Measurements from ENCODE around the gene ARHGEF7. TPM values are rescaled to one million over a fixed set of nuclear protein-coding genes. Genes with fewer than 3 reads are reported as not detected.

The ARHGEF7 gene
- total RNA-seq, 4 donors from 2014 or later, result 42.8 to 125 (median 61.1) TPM

DNA sequence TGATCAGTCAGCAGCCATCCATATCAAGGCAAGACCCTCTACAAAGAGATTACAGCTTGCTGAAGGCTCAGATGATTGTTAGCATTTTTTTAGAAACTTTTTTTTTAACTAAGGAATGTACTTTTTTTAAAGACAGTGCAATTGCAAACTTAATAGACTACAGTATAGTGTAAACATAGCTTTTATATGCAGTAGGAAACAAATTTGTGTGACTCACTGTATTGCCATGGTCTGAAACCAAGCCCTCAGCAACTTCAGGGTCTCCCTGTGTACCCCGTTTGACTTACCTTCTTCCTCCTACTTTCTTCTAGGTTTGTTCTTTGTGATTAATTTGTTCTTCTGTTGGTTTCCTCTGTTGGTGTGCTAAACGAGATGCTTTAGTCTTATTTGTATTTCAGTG is 112.3 kb downstream of the ARHGEF7 start:
- no peak for DNase-seq (ENCODE audit: low spot score in 2 of 2)
- intact Hi-C loops (cut with DNase I; ENCODE audit: low total_unique reads), result loop anchor here (5.0 kb wide), 1 partner anchor 305 kb away; no protein-coding TSS in a partner anchor
- WGBS, 2 donors, result 78 to 83% methylated on average over 2 of the region's 2 CpGs
- H3K4me3 ChIP-seq (ENCODE audit: low read depth, poor library complexity, severe bottlenecking), result no peak overlapping the region
- TF ChIP-seq, protein P1, sequence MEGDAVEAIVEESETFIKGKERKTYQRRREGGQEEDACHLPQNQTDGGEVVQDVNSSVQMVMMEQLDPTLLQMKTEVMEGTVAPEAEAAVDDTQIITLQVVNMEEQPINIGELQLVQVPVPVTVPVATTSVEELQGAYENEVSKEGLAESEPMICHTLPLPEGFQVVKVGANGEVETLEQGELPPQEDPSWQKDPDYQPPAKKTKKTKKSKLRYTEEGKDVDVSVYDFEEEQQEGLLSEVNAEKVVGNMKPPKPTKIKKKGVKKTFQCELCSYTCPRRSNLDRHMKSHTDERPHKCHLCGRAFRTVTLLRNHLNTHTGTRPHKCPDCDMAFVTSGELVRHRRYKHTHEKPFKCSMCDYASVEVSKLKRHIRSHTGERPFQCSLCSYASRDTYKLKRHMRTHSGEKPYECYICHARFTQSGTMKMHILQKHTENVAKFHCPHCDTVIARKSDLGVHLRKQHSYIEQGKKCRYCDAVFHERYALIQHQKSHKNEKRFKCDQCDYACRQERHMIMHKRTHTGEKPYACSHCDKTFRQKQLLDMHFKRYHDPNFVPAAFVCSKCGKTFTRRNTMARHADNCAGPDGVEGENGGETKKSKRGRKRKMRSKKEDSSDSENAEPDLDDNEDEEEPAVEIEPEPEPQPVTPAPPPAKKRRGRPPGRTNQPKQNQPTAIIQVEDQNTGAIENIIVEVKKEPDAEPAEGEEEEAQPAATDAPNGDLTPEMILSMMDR (IDR thresholded peaks at IDR 0.05), result no peak
- no peak for TF ChIP-seq POLR2A (IDR thresholded peaks at IDR 0.05)

- WGBS, 2 donors, result 94% methylated on average over 27 of the region's 27 CpGs
- no peak for TF ChIP-seq POLR2A (IDR thresholded peaks at IDR 0.05)
- TF ChIP-seq, protein P1 (IDR thresholded peaks at IDR 0.05), result no peak
- intact Hi-C loops (cut with DNase I; ENCODE audit: low total_unique reads), result loop anchor here (5.0 kb wide), 1 partner anchor 306 kb away; no protein-coding TSS in a partner anchor
- H3K4me3 ChIP-seq (ENCODE audit: low read depth, poor library complexity, severe bottlenecking), result no peak overlapping the region
- DNase-seq (ENCODE audit: low spot score in 2 of 2), result no peak
These were observed 113.4 kb downstream of the ARHGEF7 start for GRCh38 chr13:111228262-111229144.

DNA sequence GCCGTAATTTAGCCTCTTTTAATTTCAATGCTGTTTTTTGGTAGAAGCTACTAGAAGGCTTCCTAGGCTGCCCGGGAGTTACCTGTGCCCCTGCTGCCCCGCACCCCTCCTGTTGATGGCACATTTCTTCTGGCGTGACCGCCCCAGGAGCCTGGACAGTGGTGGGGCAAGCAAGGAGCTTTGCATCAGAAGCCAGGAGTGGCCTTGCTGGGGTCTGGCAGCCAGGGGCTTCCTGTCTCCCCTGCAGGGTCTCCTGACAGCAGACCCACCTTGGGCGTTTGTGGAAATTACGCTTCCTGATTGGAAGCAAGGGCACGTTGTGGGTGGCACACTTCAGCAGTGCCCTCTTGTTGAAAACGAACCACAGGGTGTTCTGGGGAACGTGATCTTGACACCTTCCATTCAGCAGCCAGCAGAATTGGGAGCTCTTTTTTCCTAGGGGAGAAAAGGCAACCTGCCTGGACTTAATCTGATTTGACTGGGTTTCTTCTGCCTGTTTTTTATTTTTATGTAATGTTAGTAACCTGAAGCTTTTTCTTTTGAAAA is 115.3 kb downstream of the ARHGEF7 start:
- DNase-seq (ENCODE audit: low spot score in 2 of 2), result no peak
- intact Hi-C loops (cut with DNase I; ENCODE audit: low total_unique reads), result no loop called here
- no peak overlapping the region for H3K4me3 ChIP-seq (ENCODE audit: low read depth, poor library complexity, severe bottlenecking)
- 77 to 84% methylated on average over 10 of the region's 10 CpGs for WGBS, 2 donors
- no peak for TF ChIP-seq POLR2A (IDR thresholded peaks at IDR 0.05)
- TF ChIP-seq, protein P1 (IDR thresholded peaks at IDR 0.05), result no peak

DNA sequence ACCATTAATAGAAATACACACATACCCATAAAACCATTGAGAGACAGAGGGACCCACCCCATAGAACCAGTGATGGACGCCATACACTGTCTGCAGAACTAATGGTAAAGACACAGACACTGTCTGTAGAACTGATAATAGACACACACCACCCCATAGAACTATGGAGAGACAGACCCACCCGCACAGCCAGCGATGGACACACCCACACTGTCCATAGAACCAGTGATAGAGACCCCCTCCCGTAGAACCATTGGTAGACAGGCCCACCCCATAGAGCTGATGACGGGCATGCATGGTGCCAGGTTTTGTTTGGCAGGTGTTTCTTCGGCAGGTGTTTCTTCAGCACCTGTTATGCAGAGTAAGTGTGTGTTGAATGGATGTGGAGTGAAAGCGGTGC is 117.1 kb downstream of the ARHGEF7 start:
- WGBS, 2 donors, result 97% methylated on average over 7 of the region's 7 CpGs
- H3K4me3 ChIP-seq (ENCODE audit: low read depth, poor library complexity, severe bottlenecking), result no peak overlapping the region
- DNase-seq (ENCODE audit: low spot score in 2 of 2), result no peak
- TF ChIP-seq, protein P1 (IDR thresholded peaks at IDR 0.05), result no peak
- TF ChIP-seq POLR2A (IDR thresholded peaks at IDR 0.05), result no peak
- intact Hi-C loops (cut with DNase I; ENCODE audit: low total_unique reads), result no loop called here

DNA sequence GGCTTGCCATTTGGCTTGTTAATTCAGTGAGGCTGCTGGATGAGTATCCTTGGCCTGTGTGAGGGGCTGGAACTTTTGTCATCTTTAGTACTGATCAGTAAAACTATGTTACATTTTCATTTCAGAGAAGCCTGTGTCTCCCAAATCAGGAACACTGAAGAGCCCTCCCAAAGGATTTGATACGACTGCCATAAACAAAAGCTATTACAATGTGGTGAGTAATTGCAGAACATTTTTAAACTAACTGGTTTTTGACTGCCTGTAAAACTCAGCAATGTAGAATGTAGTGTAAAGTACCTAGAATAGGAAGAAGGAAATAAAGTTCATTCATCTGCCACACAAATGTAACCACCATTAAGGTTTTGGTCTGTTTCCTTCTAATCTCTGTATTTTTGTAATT is 118.0 kb downstream of the ARHGEF7 start:
- no peak for DNase-seq (ENCODE audit: low spot score in 2 of 2)
- no peak overlapping the region for H3K4me3 ChIP-seq (ENCODE audit: low read depth, poor library complexity, severe bottlenecking)
- 59 to 64% methylated on average over 1 of the region's 1 CpG for WGBS, 2 donors
- intact Hi-C loops (cut with DNase I; ENCODE audit: low total_unique reads), result no loop called here
- TF ChIP-seq, protein P1 (IDR thresholded peaks at IDR 0.05), result no peak
- TF ChIP-seq POLR2A (IDR thresholded peaks at IDR 0.05), result no peak

Measured in lower leg skin (tissue), 4 donors.